K562 (cell line): Measurements from ENCODE around the gene HEXIM2. TPM values are rescaled to one million over a fixed set of nuclear protein-coding genes. Genes with fewer than 3 reads are reported as not detected.

Experiments
- CHD7 ChIP-seq: fragments of 200-600 bp; sonication (generic); IDR thresholded peaks from one replicate; pipeline ENCODE4 v1.6.1; 2012; ENCODE audit warnings: mild to moderate bottlenecking, low read depth, low read length, inconsistent platforms
- ERF ChIP-seq: fragments of 450-650 bp; formaldehyde crosslinking; IDR thresholded peaks from 2 replicates; pipeline ENCODE4 v1.4.0; 2020; ENCODE audit warnings: mild to moderate bottlenecking, mixed read lengths
- NUFIP1 ChIP-seq: fragments of 450-650 bp; IDR thresholded peaks from 2 replicates; pipeline ENCODE4 v1.6.1; 2018; ENCODE audit not compliant: partially characterized antibody
- polyA plus RNA-seq, 8 experiments: library from polyadenylated mRNA; depleted of rRNA in 4 of 8; stranded (reverse) in 5 of 8; unstranded in 3 of 8; fragments of >200 nt; fragmentation: Nextera tagmentation in 2 of 8; fragmentation: Illumina TruSeq in 1 of 8; extraction: Ambion mirVana in 2 of 8; extraction: Trizol in 1 of 8; gene quantifications; 2 replicates each; pipeline versions ENCODE4 v1.2.1 to v1.2.3, GENCODE V29; 2011 to 2014; ENCODE audit warnings: inconsistent platforms in 1 of 8, missing spikeins in 1 of 8
- total RNA-seq, 7 experiments: library from RNA; depleted of rRNA in 6 of 7; stranded (reverse); fragments of >200 nt in 6 of 7; fragmentation: Illumina TruSeq in 2 of 7; extraction: Trizol in 2 of 7; gene quantifications; 2 replicates each; pipeline versions ENCODE4 v1.2.1 to v1.2.3, GENCODE V29; 2011 to 2021; ENCODE audit warnings: low replicate concordance in 1 of 7
- TF ChIP-seq, protein P1 (sequence below): fragments of 200-800 bp; sonication (Bioruptor generic); IDR thresholded peaks from 2 replicates; pipeline ENCODE4 v1.6.1; 2017; ENCODE audit warnings: missing genetic modification characterization, missing compliant biosample characterization

Gene HEXIM2
- total and polyA plus RNA-seq, 9 of the 15 experiments (the other 6 are each of a cell fraction or from before 2014, with no cell fraction given) = 0.69 to 3.4 (median 1.1) TPM; not detected in 2

GRCh38 chr17:45168991-45169752 lies 7.5 kb downstream of the HEXIM2 start (continued):
- TF ChIP-seq CHD7 (no peak), NUFIP1 (no peak), ERF (no peak)
- TF ChIP-seq, protein P1, sequence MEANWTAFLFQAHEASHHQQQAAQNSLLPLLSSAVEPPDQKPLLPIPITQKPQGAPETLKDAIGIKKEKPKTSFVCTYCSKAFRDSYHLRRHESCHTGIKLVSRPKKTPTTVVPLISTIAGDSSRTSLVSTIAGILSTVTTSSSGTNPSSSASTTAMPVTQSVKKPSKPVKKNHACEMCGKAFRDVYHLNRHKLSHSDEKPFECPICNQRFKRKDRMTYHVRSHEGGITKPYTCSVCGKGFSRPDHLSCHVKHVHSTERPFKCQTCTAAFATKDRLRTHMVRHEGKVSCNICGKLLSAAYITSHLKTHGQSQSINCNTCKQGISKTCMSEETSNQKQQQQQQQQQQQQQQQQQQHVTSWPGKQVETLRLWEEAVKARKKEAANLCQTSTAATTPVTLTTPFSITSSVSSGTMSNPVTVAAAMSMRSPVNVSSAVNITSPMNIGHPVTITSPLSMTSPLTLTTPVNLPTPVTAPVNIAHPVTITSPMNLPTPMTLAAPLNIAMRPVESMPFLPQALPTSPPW (CRISPR knock-in tag) = no peak
